Measurements from ENCODE around the gene RAB25.
A peak's percentile ranks its signal among the peaks of the same experiment; 100 is the strongest.

Gene RAB25

GRCh38 chr1:156080863-156081179, 19.9 kb downstream of the RAB25 start:
- DNase-seq, result no peak

GRCh38 chr1:156081180-156081916, 20.4 kb downstream of the RAB25 start:
- no peak for DNase-seq

GRCh38 chr1:156081917-156082308, 21.0 kb downstream of the RAB25 start:
- no peak for DNase-seq

GRCh38 chr1:156082309-156083091, 21.5 kb downstream of the RAB25 start, which contains the start of gene MEX3A:
TSS of gene MEX3A (minus strand) at chr1:156082465. CDS start at chr1:156081998, 467 bp downstream.
- DNase-seq, result peak; percentile 64

- DNase-seq, result no peak
Observed at GRCh38 chr1:156083800-156084790, 23.1 kb downstream of the RAB25 start.

- DNase-seq, result no peak
Observed at GRCh38 chr1:156086256-156086662, 25.3 kb downstream of the RAB25 start.

- DNase-seq, result no peak
Observed at GRCh38 chr1:156089704-156090103, 28.7 kb downstream of the RAB25 start.

- no peak for DNase-seq
Observed at GRCh38 chr1:156090138-156090839, 29.3 kb downstream of the RAB25 start.

- DNase-seq, result peak; percentile 89
Observed at GRCh38 chr1:156090840-156091188, 29.9 kb downstream of the RAB25 start.

- no peak for DNase-seq
Observed at GRCh38 chr1:156091610-156092009, 30.6 kb downstream of the RAB25 start.

GRCh38 chr1:156095906-156096508, 35.0 kb downstream of the RAB25 start:
- DNase-seq, result no peak

- peak; percentile 95 for DNase-seq
Observed at GRCh38 chr1:156096640-156097391, 35.9 kb downstream of the RAB25 start.

GRCh38 chr1:156097499-156098178, 36.7 kb downstream of the RAB25 start:
- DNase-seq, result no peak

GRCh38 chr1:156098784-156099183, 37.8 kb downstream of the RAB25 start:
- DNase-seq, result no peak

GRCh38 chr1:156099282-156099681, 38.3 kb downstream of the RAB25 start:
- no peak for DNase-seq

- no peak for DNase-seq
Observed at GRCh38 chr1:156100205-156100995, 39.4 kb downstream of the RAB25 start.

GRCh38 chr1:156101880-156102279, 40.9 kb downstream of the RAB25 start:
- no peak for DNase-seq

GRCh38 chr1:156102633-156103511, 41.9 kb downstream of the RAB25 start:
- DNase-seq, result no peak

GRCh38 chr1:156103521-156103947, 42.6 kb downstream of the RAB25 start:
- peak; percentile 49 for DNase-seq

Data from CD4-positive, alpha-beta T cell treated with Interleukin-17A for 1 hour (primary cell).